Neural cell (in vitro differentiated cells): ENCODE results near the gene ANKRD29.

Experiments used
- CTCF ChIP-seq: fragments of 450-650 bp; IDR thresholded peaks from 2 replicates; pipeline ENCODE4 v1.5.1; 2014; ENCODE audit warnings: antibody characterized with exemption, mild to moderate bottlenecking, moderate library complexity; ENCODE audit not compliant: poor library complexity, severe bottlenecking
- EZH2 ChIP-seq: fragments of 200-600, 300-800 bp; shearing (Covaris generic), sonication (generic); IDR thresholded peaks from 2 replicates; pipeline ENCODE4 v1.6.1; 2014; ENCODE audit warnings: antibody characterized with exemption, low read length, borderline replicate concordance, mild to moderate bottlenecking; ENCODE audit not compliant: insufficient read depth, poor library complexity, severe bottlenecking
- MXI1 ChIP-seq: fragments of 450-650 bp; conservative IDR thresholded peaks from 2 replicates; pipeline ENCODE4 v1.6.1; 2014; ENCODE audit warnings: antibody characterized with exemption, mild to moderate bottlenecking; ENCODE audit not compliant: poor library complexity, severe bottlenecking
- POLR2AphosphoS5 ChIP-seq: IDR thresholded peaks from 2 replicates; pipeline ENCODE4 v1.6.1; 2012
- RAD21 ChIP-seq: fragments of 450-650 bp; conservative IDR thresholded peaks from 2 replicates; pipeline ENCODE4 v1.6.1; 2014; ENCODE audit warnings: antibody characterized with exemption, mild to moderate bottlenecking, moderate library complexity
- REST ChIP-seq: IDR thresholded peaks from 2 replicates; pipeline ENCODE4 v1.6.1; 2012; ENCODE audit warnings: borderline replicate concordance
- TAF1 ChIP-seq: IDR thresholded peaks from 2 replicates; pipeline ENCODE4 v1.6.1; 2012; ENCODE audit warnings: low read depth

- no peak for TF ChIP-seq CTCF
- TF ChIP-seq EZH2 = no peak
- no peak for TF ChIP-seq RAD21
- no peak for TF ChIP-seq POLR2AphosphoS5
- no peak for TF ChIP-seq TAF1
- no peak for TF ChIP-seq MXI1
- no peak for TF ChIP-seq REST
Measured at GRCh38 chr18:23632615-23633014, 30.1 kb downstream of the ANKRD29 start.
